Measurements from ENCODE around the gene FN3K. TPM values are rescaled to one million over a fixed set of nuclear protein-coding genes. Genes with fewer than 3 reads are reported as not detected.

The FN3K gene
- total RNA-seq, 4 donors from 2014 or later: 1.1 to 5.5 (median 2.7) TPM

DNA sequence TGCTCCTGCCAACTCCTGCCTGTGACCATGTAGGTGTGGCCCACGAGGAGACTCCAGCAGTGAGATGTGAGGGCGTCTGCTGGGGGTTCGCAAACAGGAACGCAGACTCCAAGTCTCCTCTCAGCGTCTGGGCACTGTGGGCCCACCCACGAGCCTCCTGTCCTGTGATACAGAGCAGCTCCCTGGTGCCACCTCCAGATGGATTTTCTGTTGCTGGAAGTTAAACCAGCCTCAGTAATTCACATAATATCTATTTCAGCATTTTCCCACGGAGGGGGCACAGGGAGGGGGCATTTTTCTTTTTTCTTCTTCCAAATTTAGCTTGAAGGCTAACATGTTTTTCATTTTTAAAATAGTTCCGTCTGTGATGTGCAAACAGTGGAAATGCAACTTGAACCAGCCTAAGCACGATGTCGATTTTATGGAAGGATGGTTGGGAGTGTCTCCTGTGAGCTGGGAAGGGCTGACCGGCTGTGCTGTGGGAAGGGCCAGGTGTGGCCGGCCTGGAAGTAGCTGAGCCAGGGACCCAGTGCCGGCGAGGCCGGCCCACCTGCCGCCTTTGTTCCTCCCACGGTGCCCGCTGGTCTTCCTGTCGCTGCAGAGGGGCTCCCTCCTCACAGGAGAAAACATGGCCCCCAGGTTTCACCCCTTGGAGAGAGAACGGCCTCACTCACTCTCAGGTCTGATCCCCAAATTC is 33.0 kb upstream of the FN3K start:
- H3K36me3 ChIP-seq: no peaks in the 10 kb centered on the region
- no peak overlapping the region for H3K27ac ChIP-seq
- in situ Hi-C loops (cut with MboI; ENCODE audit: low sequenced_read_pairs in 4 of 4): no loop called here
- DNase-seq: no peak
- H3K27me3 ChIP-seq: no peaks in the 10 kb centered on the region
- no peaks in the 10 kb centered on the region for H3K9me3 ChIP-seq
- no peak for TF ChIP-seq POLR2A (IDR thresholded peaks at IDR 0.05)
- TF ChIP-seq, protein P1, sequence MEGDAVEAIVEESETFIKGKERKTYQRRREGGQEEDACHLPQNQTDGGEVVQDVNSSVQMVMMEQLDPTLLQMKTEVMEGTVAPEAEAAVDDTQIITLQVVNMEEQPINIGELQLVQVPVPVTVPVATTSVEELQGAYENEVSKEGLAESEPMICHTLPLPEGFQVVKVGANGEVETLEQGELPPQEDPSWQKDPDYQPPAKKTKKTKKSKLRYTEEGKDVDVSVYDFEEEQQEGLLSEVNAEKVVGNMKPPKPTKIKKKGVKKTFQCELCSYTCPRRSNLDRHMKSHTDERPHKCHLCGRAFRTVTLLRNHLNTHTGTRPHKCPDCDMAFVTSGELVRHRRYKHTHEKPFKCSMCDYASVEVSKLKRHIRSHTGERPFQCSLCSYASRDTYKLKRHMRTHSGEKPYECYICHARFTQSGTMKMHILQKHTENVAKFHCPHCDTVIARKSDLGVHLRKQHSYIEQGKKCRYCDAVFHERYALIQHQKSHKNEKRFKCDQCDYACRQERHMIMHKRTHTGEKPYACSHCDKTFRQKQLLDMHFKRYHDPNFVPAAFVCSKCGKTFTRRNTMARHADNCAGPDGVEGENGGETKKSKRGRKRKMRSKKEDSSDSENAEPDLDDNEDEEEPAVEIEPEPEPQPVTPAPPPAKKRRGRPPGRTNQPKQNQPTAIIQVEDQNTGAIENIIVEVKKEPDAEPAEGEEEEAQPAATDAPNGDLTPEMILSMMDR (IDR thresholded peaks at IDR 0.05 in 4 of 5, conservative IDR thresholded peaks at IDR 0.05 in 1 of 5): no peak
- no peak for ATAC-seq
- intact Hi-C loops (cut with DNase I; ENCODE audit: low total_unique reads): no loop called here
- no peak overlapping the region for H3K4me3 ChIP-seq
- H3K4me1 ChIP-seq: peaks cover 8 to 13% of the 10 kb centered on the region in 2 donors

- Histone ChIP-seq H3K9me3 (no peaks in the 10 kb centered on the region), H3K4me3 (no peak overlapping the region), H3K27ac (no peak overlapping the region), H3K36me3 (no peaks in the 10 kb centered on the region), H3K4me1 (peaks cover 9 to 15% of the 10 kb centered on the region in 2 donors), H3K27me3 (no peaks in the 10 kb centered on the region)
- no peak for ATAC-seq
- no peak for DNase-seq
- TF ChIP-seq, protein P1 (IDR thresholded peaks at IDR 0.05 in 4 of 5, conservative IDR thresholded peaks at IDR 0.05 in 1 of 5): no peak
- no peak for TF ChIP-seq POLR2A (IDR thresholded peaks at IDR 0.05)
- intact Hi-C loops (cut with DNase I; ENCODE audit: low total_unique reads) (no loop called here), in situ Hi-C loops (cut with MboI; ENCODE audit: low sequenced_read_pairs in 4 of 4) (no loop called here)
Measured at GRCh38 chr17:82703036-82703745, 32.2 kb upstream of the FN3K start.

- no peak for DNase-seq
- Histone ChIP-seq H3K27me3 (no peaks in the 10 kb centered on the region), H3K4me3 (no peak overlapping the region), H3K36me3 (no peaks in the 10 kb centered on the region), H3K9me3 (no peaks in the 10 kb centered on the region), H3K27ac (no peak overlapping the region), H3K4me1 (peaks cover 6 to 14% of the 10 kb centered on the region in 2 donors)
- no peak for ATAC-seq
- no peak for TF ChIP-seq POLR2A (IDR thresholded peaks at IDR 0.05)
- intact Hi-C loops (cut with DNase I; ENCODE audit: low total_unique reads) (no loop called here), in situ Hi-C loops (cut with MboI; ENCODE audit: low sequenced_read_pairs in 4 of 4) (no loop called here)
Measured at GRCh38 chr17:82703935-82704865, 31.2 kb upstream of the FN3K start.

DNA sequence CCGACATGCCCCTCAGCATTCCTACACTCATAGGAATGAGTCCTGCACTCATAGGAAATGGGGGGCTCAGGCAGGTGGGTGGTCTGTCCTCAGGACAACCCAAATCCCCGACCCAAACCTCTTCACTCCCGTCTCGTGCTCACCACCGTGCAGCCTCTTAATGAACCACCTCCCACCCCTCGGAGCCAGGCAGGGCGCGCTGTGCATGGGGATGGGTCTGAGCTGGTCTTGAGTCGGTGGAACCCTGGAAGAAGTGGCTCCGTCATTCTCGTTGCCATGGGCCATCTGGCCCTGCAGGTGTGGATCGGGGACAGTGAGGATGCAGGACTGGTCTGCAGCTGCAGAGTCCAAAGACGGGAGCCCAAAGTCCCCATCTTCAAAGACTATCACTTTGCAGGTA is 30.5 kb upstream of the FN3K start:
- Histone ChIP-seq H3K27me3 (no peaks in the 10 kb centered on the region), H3K4me3 (no peak overlapping the region), H3K9me3 (no peaks in the 10 kb centered on the region), H3K27ac (no peak overlapping the region), H3K4me1 (peaks cover 0 to 9% of the 10 kb centered on the region in 2 donors), H3K36me3 (no peaks in the 10 kb centered on the region)
- DNase-seq (no peak), ATAC-seq (no peak)
- TF ChIP-seq, protein P1 (IDR thresholded peaks at IDR 0.05 in 4 of 5, conservative IDR thresholded peaks at IDR 0.05 in 1 of 5): no peak
- no peak for TF ChIP-seq POLR2A (IDR thresholded peaks at IDR 0.05)
- in situ Hi-C loops (cut with MboI; ENCODE audit: low sequenced_read_pairs in 4 of 4): no loop called here
- intact Hi-C loops (cut with DNase I; ENCODE audit: low total_unique reads): no loop called here

All from gastrocnemius medialis (tissue), 4 donors.